Measurements from ENCODE around the gene TSPAN15.

Gene TSPAN15

GRCh38 chr10:69537449-69537848 is 86.2 kb downstream of the TSPAN15 start:
- Histone ChIP-seq H3K36me3 (ENCODE audit: insufficient read depth, low read length) (no peaks in the 10 kb centered on the region), H3K4me1 (ENCODE audit: insufficient read depth, low read length) (no peaks in the 10 kb centered on the region), H3K27ac (ENCODE audit: low read length) (no peak overlapping the region), H3K9ac (ENCODE audit: low read depth, low read length) (no peak overlapping the region), H3K9me3 (ENCODE audit: insufficient read depth, low read length, severe bottlenecking) (peaks cover 17% of the 10 kb centered on the region), H3K4me3 (ENCODE audit: low read depth in 1 of 2, low read length in 2 of 2) (no peak overlapping the region), H3K4me2 (ENCODE audit: insufficient read depth, low read length) (no peak overlapping the region), H3K79me2 (ENCODE audit: insufficient read depth, low read length) (no peaks in the 10 kb centered on the region), H3K27me3 (ENCODE audit: insufficient read depth, low read length, poor library complexity) (no peaks in the 10 kb centered on the region), H4K20me1 (ENCODE audit: insufficient read depth, low read length) (no peaks in the 10 kb centered on the region), H2AFZ (ENCODE audit: low read depth, low read length) (no peak overlapping the region)
- DNase-seq (no peak), ATAC-seq (ENCODE audit: insufficient read depth, low read depth) (no peak)
- no peak for TF ChIP-seq EZH2 (IDR thresholded peaks at IDR 0.05; ENCODE audit: borderline replicate concordance, low read depth, low read length, severe bottlenecking)
- TF ChIP-seq, protein P1, sequence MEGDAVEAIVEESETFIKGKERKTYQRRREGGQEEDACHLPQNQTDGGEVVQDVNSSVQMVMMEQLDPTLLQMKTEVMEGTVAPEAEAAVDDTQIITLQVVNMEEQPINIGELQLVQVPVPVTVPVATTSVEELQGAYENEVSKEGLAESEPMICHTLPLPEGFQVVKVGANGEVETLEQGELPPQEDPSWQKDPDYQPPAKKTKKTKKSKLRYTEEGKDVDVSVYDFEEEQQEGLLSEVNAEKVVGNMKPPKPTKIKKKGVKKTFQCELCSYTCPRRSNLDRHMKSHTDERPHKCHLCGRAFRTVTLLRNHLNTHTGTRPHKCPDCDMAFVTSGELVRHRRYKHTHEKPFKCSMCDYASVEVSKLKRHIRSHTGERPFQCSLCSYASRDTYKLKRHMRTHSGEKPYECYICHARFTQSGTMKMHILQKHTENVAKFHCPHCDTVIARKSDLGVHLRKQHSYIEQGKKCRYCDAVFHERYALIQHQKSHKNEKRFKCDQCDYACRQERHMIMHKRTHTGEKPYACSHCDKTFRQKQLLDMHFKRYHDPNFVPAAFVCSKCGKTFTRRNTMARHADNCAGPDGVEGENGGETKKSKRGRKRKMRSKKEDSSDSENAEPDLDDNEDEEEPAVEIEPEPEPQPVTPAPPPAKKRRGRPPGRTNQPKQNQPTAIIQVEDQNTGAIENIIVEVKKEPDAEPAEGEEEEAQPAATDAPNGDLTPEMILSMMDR (IDR thresholded peaks at IDR 0.05; ENCODE audit: borderline replicate concordance, extremely low read depth, low read length, poor library complexity, severe bottlenecking) = no peak

DNA sequence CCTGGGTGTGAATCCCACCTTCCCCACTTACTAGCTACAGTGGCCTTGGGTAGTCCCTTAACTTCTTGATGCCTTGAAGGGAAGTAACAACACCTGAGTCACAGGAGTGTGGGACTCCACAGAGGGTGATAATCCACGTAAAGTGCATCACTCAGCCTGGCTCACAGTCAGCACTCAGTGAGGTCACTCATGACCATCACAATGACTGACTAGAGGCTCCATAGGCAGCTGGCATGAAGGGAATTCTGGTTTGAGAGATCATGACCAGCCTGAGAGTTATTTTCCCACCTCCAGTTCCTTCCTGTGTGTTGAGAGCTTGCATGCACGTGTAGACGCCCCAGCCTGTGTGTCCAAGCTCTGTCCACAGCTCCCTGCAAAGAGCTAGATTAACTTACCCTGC is 87.2 kb downstream of the TSPAN15 start:
- H4K20me1 ChIP-seq (ENCODE audit: insufficient read depth, low read length) = no peaks in the 10 kb centered on the region
- no peak overlapping the region for H3K27ac ChIP-seq (ENCODE audit: low read length)
- peaks cover 17% of the 10 kb centered on the region for H3K9me3 ChIP-seq (ENCODE audit: insufficient read depth, low read length, severe bottlenecking)
- H3K4me3 ChIP-seq (ENCODE audit: low read depth in 1 of 2, low read length in 2 of 2) = no peak overlapping the region
- no peak overlapping the region for H2AFZ ChIP-seq (ENCODE audit: low read depth, low read length)
- no peak overlapping the region for H3K9ac ChIP-seq (ENCODE audit: low read depth, low read length)
- no peaks in the 10 kb centered on the region for H3K4me1 ChIP-seq (ENCODE audit: insufficient read depth, low read length)
- no peaks in the 10 kb centered on the region for H3K27me3 ChIP-seq (ENCODE audit: insufficient read depth, low read length, poor library complexity)
- DNase-seq (no peak), ATAC-seq (ENCODE audit: insufficient read depth, low read depth) (no peak)
- TF ChIP-seq, protein P1 (IDR thresholded peaks at IDR 0.05; ENCODE audit: borderline replicate concordance, extremely low read depth, low read length, poor library complexity, severe bottlenecking) = no peak
- no peak for TF ChIP-seq EZH2 (IDR thresholded peaks at IDR 0.05; ENCODE audit: borderline replicate concordance, low read depth, low read length, severe bottlenecking)
- H3K36me3 ChIP-seq (ENCODE audit: insufficient read depth, low read length) = no peaks in the 10 kb centered on the region
- H3K4me2 ChIP-seq (ENCODE audit: insufficient read depth, low read length) = no peak overlapping the region
- H3K79me2 ChIP-seq (ENCODE audit: insufficient read depth, low read length) = no peaks in the 10 kb centered on the region

DNA sequence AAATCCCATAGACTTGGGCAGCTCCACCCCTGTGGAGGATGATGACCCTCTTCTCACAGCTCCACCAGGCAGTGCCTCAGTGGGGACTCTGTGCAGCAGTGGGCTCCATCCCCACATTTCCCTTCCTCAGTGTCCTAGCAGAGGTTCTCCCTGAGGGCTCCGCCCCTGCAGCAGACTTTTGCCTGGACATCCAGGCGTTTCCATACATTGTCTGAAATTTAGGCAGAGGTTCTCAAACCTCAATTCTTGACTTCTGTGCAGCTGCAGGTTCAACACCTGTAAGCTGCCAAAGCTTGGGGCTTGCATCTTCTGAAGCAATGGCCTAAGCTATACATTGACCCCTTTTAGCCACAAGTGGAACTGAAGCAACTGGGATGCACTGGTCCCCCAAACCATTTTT is 90.2 kb downstream of the TSPAN15 start:
- no peaks in the 10 kb centered on the region for H3K36me3 ChIP-seq (ENCODE audit: insufficient read depth, low read length)

More for the DNA sequence above, 90.2 kb downstream of the TSPAN15 start:
- ATAC-seq (ENCODE audit: insufficient read depth, low read depth) (no peak), DNase-seq (no peak)
- H3K27me3 ChIP-seq (ENCODE audit: insufficient read depth, low read length, poor library complexity) = no peaks in the 10 kb centered on the region
- no peaks in the 10 kb centered on the region for H3K79me2 ChIP-seq (ENCODE audit: insufficient read depth, low read length)
- H3K4me1 ChIP-seq (ENCODE audit: insufficient read depth, low read length) = no peaks in the 10 kb centered on the region
- H3K4me3 ChIP-seq (ENCODE audit: low read depth in 1 of 2, low read length in 2 of 2) = no peak overlapping the region
- TF ChIP-seq EZH2 (IDR thresholded peaks at IDR 0.05; ENCODE audit: borderline replicate concordance, low read depth, low read length, severe bottlenecking) = no peak
- TF ChIP-seq, protein P1 (IDR thresholded peaks at IDR 0.05; ENCODE audit: borderline replicate concordance, extremely low read depth, low read length, poor library complexity, severe bottlenecking) = no peak
- H2AFZ ChIP-seq (ENCODE audit: low read depth, low read length) = no peak overlapping the region
- no peak overlapping the region for H3K4me2 ChIP-seq (ENCODE audit: insufficient read depth, low read length)
- H3K9me3 ChIP-seq (ENCODE audit: insufficient read depth, low read length, severe bottlenecking) = peaks cover 17% of the 10 kb centered on the region
- H4K20me1 ChIP-seq (ENCODE audit: insufficient read depth, low read length) = no peaks in the 10 kb centered on the region
- no peak overlapping the region for H3K27ac ChIP-seq (ENCODE audit: low read length)
- H3K9ac ChIP-seq (ENCODE audit: low read depth, low read length) = no peak overlapping the region

Data from DND-41 (cell line).